SK-N-SH (cell line): ENCODE results near the gene KCNG4. TPM values are rescaled to one million over a fixed set of nuclear protein-coding genes. Genes with fewer than 3 reads are reported as not detected.

ENCODE experiments used
- CTCF ChIA-PET: fragments of 300-600, 350-600 bp; formaldehyde crosslinking; extraction: SDS; loops from one replicate; lab custom pipeline; 2021; lab: Yijun Ruan, JAX
- POLR2A ChIA-PET: fragments of 350-600 bp; sonication (Branson Sonifier 250); formaldehyde crosslinking; extraction: SDS; loops from one replicate; lab custom pipeline; 2020; ENCODE audit warnings: antibody characterized with exemption, inconsistent platforms; lab: Yijun Ruan, JAX
- DNase-seq: peaks from one replicate; pipeline ENCODE4 v3.0.0; 2012
- H2AFZ ChIP-seq: fragments of 200-600 bp; sonication (generic); 2 replicates; pipeline ENCODE4 v1.8.1; 2016; ENCODE audit warnings: antibody characterized with exemption, mild to moderate bottlenecking, low read depth
- H3F3A ChIP-seq: fragments of 200-600 bp; sonication (generic); replicated peaks from 2 replicates; pipeline ENCODE3; 2016; ENCODE audit warnings: antibody characterized with exemption, mild to moderate bottlenecking; ENCODE audit not compliant: insufficient read depth
- H3K27ac ChIP-seq, 2 experiments: fragments of 200-500 bp in 1 of 2; fragments of 200-600 bp in 1 of 2; sonication (Bioruptor generic) in 1 of 2; sonication (generic), shearing (Covaris generic) in 1 of 2; 2 replicates each; pipeline versions ENCODE4 v1.5.1 to v1.6.1; 2014 to 2016; ENCODE audit warnings: low read depth in 2 of 2, inconsistent platforms in 1 of 2, low read length in 1 of 2, mild to moderate bottlenecking in 1 of 2, mixed read lengths in 1 of 2
- H3K27me3 ChIP-seq: fragments of 200-600 bp; sonication (generic), shearing (Covaris generic); 2 replicates; pipeline ENCODE4 v1.6.1; 2016; ENCODE audit warnings: mixed run types; ENCODE audit not compliant: insufficient read depth
- H3K36me3 ChIP-seq, 2 experiments: fragments of 200-500 bp in 1 of 2; fragments of 200-600 bp in 1 of 2; sonication (Bioruptor generic) in 1 of 2; sonication (generic) in 1 of 2; replicated peaks in 1 of 2; 2 replicates each; pipeline versions ENCODE3 to v1.5.1; 2014 to 2016; ENCODE audit warnings: low read length in 1 of 2, mild to moderate bottlenecking in 1 of 2; ENCODE audit not compliant: insufficient read depth in 2 of 2, control insufficient read depth in 1 of 2
- H3K4me1 ChIP-seq, 2 experiments: fragments of 200-500 bp in 1 of 2; fragments of 200-600 bp in 1 of 2; sonication (Bioruptor generic) in 1 of 2; sonication (generic), shearing (Covaris generic) in 1 of 2; 2 replicates each; pipeline versions ENCODE4 v1.5.1 to v1.6.1; 2014 to 2016; ENCODE audit warnings: low read depth in 1 of 2, low read length in 1 of 2, mixed run types in 1 of 2; ENCODE audit not compliant: insufficient read depth in 2 of 2, control insufficient read depth in 1 of 2
- H3K4me2 ChIP-seq: fragments of 200-600 bp; sonication (generic), shearing (Covaris generic); 2 replicates; pipeline ENCODE4 v1.6.1; 2017; ENCODE audit warnings: mixed run types
- H3K4me3 ChIP-seq, 2 experiments: fragments of 200-500 bp in 1 of 2; fragments of 200-600 bp in 1 of 2; sonication (Bioruptor generic) in 1 of 2; sonication (generic), shearing (Covaris generic) in 1 of 2; 2 replicates each; pipeline versions ENCODE4 v1.5.1 to v1.8.1; 2014 to 2016; ENCODE audit warnings: low read depth in 2 of 2, inconsistent platforms in 1 of 2, low read length in 1 of 2, mild to moderate bottlenecking in 1 of 2, mixed read lengths in 1 of 2, moderate library complexity in 1 of 2
- H3K79me2 ChIP-seq: fragments of 200-600 bp; sonication (generic); 2 replicates; pipeline ENCODE4 v1.8.1; 2017; ENCODE audit warnings: mild to moderate bottlenecking; ENCODE audit not compliant: insufficient read depth
- H3K9ac ChIP-seq: fragments of 200-600 bp; sonication (generic); 2 replicates; pipeline ENCODE4 v1.6.1; 2017; ENCODE audit warnings: mixed run types
- H3K9me2 ChIP-seq: fragments of 200-600 bp; sonication (generic); 2 replicates; pipeline ENCODE4 v1.6.1; 2017; ENCODE audit warnings: mixed run types
- H3K9me3 ChIP-seq: fragments of 200-600 bp; sonication (generic); 2 replicates; pipeline ENCODE4 v1.6.1; 2017; ENCODE audit warnings: mixed run types, mild to moderate bottlenecking, moderate library complexity
- H4K20me1 ChIP-seq: fragments of 200-600 bp; sonication (generic); 2 replicates; pipeline ENCODE4 v1.6.1; 2017; ENCODE audit warnings: mild to moderate bottlenecking, mixed run types; ENCODE audit not compliant: insufficient read depth
- CHD2 ChIP-seq: fragments of 150-350 bp; IDR thresholded peaks from 2 replicates; pipeline ENCODE4 v1.6.1; 2018; ENCODE audit warnings: low read length; ENCODE audit not compliant: partially characterized antibody
- CTCF ChIP-seq: fragments of 200-600 bp; sonication (generic); IDR thresholded peaks from 2 replicates; pipeline ENCODE4 v1.6.1; 2017; ENCODE audit warnings: antibody characterized with exemption, mild to moderate bottlenecking, moderate library complexity
- MAX ChIP-seq: IDR thresholded peaks from 2 replicates; pipeline ENCODE4 v1.4.0; 2012; ENCODE audit warnings: low read depth
- MEF2A ChIP-seq: IDR thresholded peaks from 2 replicates; pipeline ENCODE4 v1.4.0; 2012; ENCODE audit warnings: low read depth, borderline replicate concordance
- MXI1 ChIP-seq: IDR thresholded peaks from 2 replicates; pipeline ENCODE4 v1.6.1; 2012; ENCODE audit warnings: mild to moderate bottlenecking, low read depth, low read length, improper control_type of control experiment
- NFIC ChIP-seq: IDR thresholded peaks from 2 replicates; pipeline ENCODE4 v1.4.0; 2012; ENCODE audit warnings: borderline replicate concordance
- RAD21 ChIP-seq: IDR thresholded peaks from 2 replicates; pipeline ENCODE4 v1.6.1; 2012; ENCODE audit warnings: mild to moderate bottlenecking, low read length
- RCOR1 ChIP-seq: fragments of 150-350 bp; IDR thresholded peaks from 2 replicates; pipeline ENCODE4 v1.6.1; 2017; ENCODE audit warnings: antibody characterized with exemption, low read length
- REST ChIP-seq: IDR thresholded peaks from 2 replicates; pipeline ENCODE4 v1.6.1; 2012; ENCODE audit warnings: mild to moderate bottlenecking, low read depth, low read length, moderate library complexity
- RFX5 ChIP-seq: IDR thresholded peaks from 2 replicates; pipeline ENCODE4 v1.6.1; 2012; ENCODE audit warnings: mild to moderate bottlenecking, improper control_type of control experiment, low read length
- RXRA ChIP-seq: IDR thresholded peaks from 2 replicates; pipeline ENCODE4 v1.4.0; 2012; ENCODE audit warnings: low read depth, mild to moderate bottlenecking, borderline replicate concordance
- TAF1 ChIP-seq: IDR thresholded peaks from 2 replicates; pipeline ENCODE4 v1.6.1; 2012; ENCODE audit warnings: low read depth, mild to moderate bottlenecking, low read length, moderate library complexity, borderline replicate concordance
- TCF12 ChIP-seq: IDR thresholded peaks from 2 replicates; pipeline ENCODE4 v1.4.0; 2012
- USF1 ChIP-seq: IDR thresholded peaks from 2 replicates; pipeline ENCODE4 v1.4.0; 2012; ENCODE audit warnings: low read depth, borderline replicate concordance
- YY1 ChIP-seq: IDR thresholded peaks from 2 replicates; pipeline ENCODE4 v1.4.0; 2012; ENCODE audit warnings: low read depth, mild to moderate bottlenecking
- WGBS: methylation state at CpG from one replicate; pipeline ENCODE4 v1.1.6; 2017; ENCODE audit warnings: low lambda C conversion rate; 5-methylcytosine and 5-hydroxymethylcytosine counted together
- polyA plus RNA-seq, 3 experiments: library from polyadenylated mRNA; depleted of rRNA; stranded (reverse); fragments of >200 nt; gene quantifications; 2 replicates each; pipeline ENCODE4 v1.2.3, GENCODE V29; 2012

The KCNG4 gene
- polyA plus RNA-seq, 1 of the 3 experiments (the other 2 are of a cell fraction) = not detected

- Histone ChIP-seq H3K9me3 (no peaks in the 10 kb centered on the region), H4K20me1 (no peaks in the 10 kb centered on the region), H3K9ac (no peak overlapping the region), H3K4me2 (no peak overlapping the region), H3K36me3 (no peaks in the 10 kb centered on the region), H3F3A (no peaks in the 10 kb centered on the region), H3K4me1 (peaks cover 0 to 4% of the 10 kb centered on the region in 2 experiments; a peak in 1 of 4 replicates), H3K79me2 (no peaks in the 10 kb centered on the region), H3K27ac (no peak overlapping the region), H3K9me2 (no peaks in the 10 kb centered on the region), H2AFZ (no peak overlapping the region), H3K27me3 (no peaks in the 10 kb centered on the region; the same call in 1 of the 2 replicates), H3K4me3 (no peak overlapping the region)
- 48% methylated on average over 18 of the region's 18 CpGs for WGBS
- ChIA-PET CTCF (interaction anchor here (1.1 to 5.7 kb wide), 3 partner anchors 8 to 216 kb away, joined by 3 to 49 read pairs (median 5); no protein-coding TSS in a partner anchor), POLR2A (no interaction called here)
- DNase-seq = no peak
- TF ChIP-seq MXI1 (no peak), USF1 (no peak), RAD21 (no peak), RCOR1 (no peak), YY1 (no peak), RXRA (no peak), CHD2 (no peak), TCF12 (no peak), MEF2A (no peak)
Measured at GRCh38 chr16:84268291-84269040, 28.7 kb upstream of the KCNG4 start.

GRCh38 chr16:84267380-84267779 is 27.6 kb upstream of the KCNG4 start:
- Histone ChIP-seq H3K79me2 (no peaks in the 10 kb centered on the region), H3K27me3 (no peaks in the 10 kb centered on the region; the same call in 1 of the 2 replicates), H3K4me3 (no peak overlapping the region), H3K4me2 (no peak overlapping the region), H3F3A (no peaks in the 10 kb centered on the region), H4K20me1 (no peaks in the 10 kb centered on the region), H3K4me1 (peaks cover 0 to 4% of the 10 kb centered on the region in 2 experiments; a peak in 1 of 4 replicates), H3K9ac (no peak overlapping the region), H3K9me3 (no peaks in the 10 kb centered on the region), H3K27ac (no peak overlapping the region), H3K36me3 (no peaks in the 10 kb centered on the region), H2AFZ (no peak overlapping the region), H3K9me2 (no peaks in the 10 kb centered on the region)
- TF ChIP-seq REST (no peak), USF1 (no peak), CHD2 (no peak), MAX (no peak), NFIC (no peak), CTCF (no peak), RCOR1 (no peak), RFX5 (no peak), TAF1 (no peak)
- 25% methylated on average over 1 of the region's 4 CpGs for WGBS
- no peak for DNase-seq
- CTCF ChIA-PET = interaction anchor here (1.1 to 5.7 kb wide), 4 partner anchors 10 to 243 kb away, joined by 3 to 49 read pairs (median 4); partner anchors contain the start of gene TAF1C
- POLR2A ChIA-PET = no interaction called here
